ENCODE results near the gene SLC6A12.

DNA sequence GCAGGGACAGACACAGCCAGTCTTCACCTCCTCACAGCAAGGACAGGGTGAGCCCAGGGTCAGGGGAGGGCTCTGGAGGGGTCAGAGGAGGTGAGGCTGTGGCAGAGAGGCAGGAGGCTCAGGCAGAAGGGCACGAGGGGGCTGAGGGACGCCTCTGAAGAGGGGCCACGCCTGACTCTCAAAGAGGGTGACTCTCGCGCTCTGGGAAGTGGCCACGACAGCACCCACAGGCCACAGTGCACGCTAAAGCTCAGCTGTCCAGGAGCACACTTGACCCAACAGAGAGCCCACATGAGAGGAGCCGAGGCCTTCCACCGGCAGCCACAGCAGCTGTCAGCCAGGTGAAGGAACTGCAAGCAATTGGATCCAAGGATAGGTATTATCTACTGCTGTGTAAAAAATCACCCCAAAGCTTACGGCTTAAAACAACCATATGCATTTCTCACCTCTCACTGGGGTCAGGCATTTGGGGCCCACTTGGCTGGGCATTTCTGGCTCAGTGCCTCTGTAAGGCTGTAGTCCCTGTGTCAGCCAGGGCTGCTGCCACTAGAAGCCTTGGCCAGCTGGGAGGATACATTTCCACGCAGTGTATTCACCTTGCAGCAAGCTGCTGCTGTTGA is 27.8 kb downstream of the SLC6A12 start:
- TF ChIP-seq, protein P1, sequence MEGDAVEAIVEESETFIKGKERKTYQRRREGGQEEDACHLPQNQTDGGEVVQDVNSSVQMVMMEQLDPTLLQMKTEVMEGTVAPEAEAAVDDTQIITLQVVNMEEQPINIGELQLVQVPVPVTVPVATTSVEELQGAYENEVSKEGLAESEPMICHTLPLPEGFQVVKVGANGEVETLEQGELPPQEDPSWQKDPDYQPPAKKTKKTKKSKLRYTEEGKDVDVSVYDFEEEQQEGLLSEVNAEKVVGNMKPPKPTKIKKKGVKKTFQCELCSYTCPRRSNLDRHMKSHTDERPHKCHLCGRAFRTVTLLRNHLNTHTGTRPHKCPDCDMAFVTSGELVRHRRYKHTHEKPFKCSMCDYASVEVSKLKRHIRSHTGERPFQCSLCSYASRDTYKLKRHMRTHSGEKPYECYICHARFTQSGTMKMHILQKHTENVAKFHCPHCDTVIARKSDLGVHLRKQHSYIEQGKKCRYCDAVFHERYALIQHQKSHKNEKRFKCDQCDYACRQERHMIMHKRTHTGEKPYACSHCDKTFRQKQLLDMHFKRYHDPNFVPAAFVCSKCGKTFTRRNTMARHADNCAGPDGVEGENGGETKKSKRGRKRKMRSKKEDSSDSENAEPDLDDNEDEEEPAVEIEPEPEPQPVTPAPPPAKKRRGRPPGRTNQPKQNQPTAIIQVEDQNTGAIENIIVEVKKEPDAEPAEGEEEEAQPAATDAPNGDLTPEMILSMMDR (conservative IDR thresholded peaks at IDR 0.05 in 1 of 2, IDR thresholded peaks at IDR 0.05 in 1 of 2; ENCODE audit: extremely low read depth in 1 of 2, insufficient read depth in 1 of 2, low read depth in 1 of 2, low read length in 2 of 2) = no peak
- TF ChIP-seq EZH2 (IDR thresholded peaks at IDR 0.05; ENCODE audit: borderline replicate concordance, low read length) = no peak

All from mammary epithelial cell (primary cell).